GM18909 (cell line): ENCODE measurements around the gene TTC33.
A peak's percentile ranks its signal among the peaks of the same experiment; 100 is the strongest.

Source experiments
- ATAC-seq: cut with Tn5 transposase; IDR thresholded peaks from one replicate; pipeline ENCODE4 v1.9.1; 2021; ENCODE audit warnings: mild to moderate bottlenecking; ENCODE audit not compliant: unreplicated experiment, poor library complexity

Gene TTC33

GRCh38 chr5:40622463-40623252 lies 133.1 kb downstream of the TTC33 start:
- no peak for ATAC-seq

GRCh38 chr5:40619421-40619820 lies 136.3 kb downstream of the TTC33 start:
- ATAC-seq = no peak

- ATAC-seq = no peak
These were observed 136.8 kb downstream of the TTC33 start for GRCh38 chr5:40618926-40619325.

GRCh38 chr5:40616781-40617180 lies 139.0 kb downstream of the TTC33 start:
- ATAC-seq = no peak

- ATAC-seq = no peak
These were observed 140.1 kb downstream of the TTC33 start for GRCh38 chr5:40615586-40616170.

GRCh38 chr5:40614923-40615585 lies 140.7 kb downstream of the TTC33 start:
- no peak for ATAC-seq

GRCh38 chr5:40614466-40614865 lies 141.3 kb downstream of the TTC33 start:
- ATAC-seq = no peak

GRCh38 chr5:40607202-40607601 lies 148.6 kb downstream of the TTC33 start:
- ATAC-seq = no peak

GRCh38 chr5:40606077-40606765 lies 149.5 kb downstream of the TTC33 start:
- ATAC-seq = no peak

- ATAC-seq = no peak
These were observed 150.3 kb downstream of the TTC33 start for GRCh38 chr5:40605295-40605958.

- no peak for ATAC-seq
These were observed 152.4 kb downstream of the TTC33 start for GRCh38 chr5:40603378-40603777.

GRCh38 chr5:40601198-40601868 lies 154.4 kb downstream of the TTC33 start:
- ATAC-seq = no peak

- ATAC-seq = no peak
These were observed 155.4 kb downstream of the TTC33 start for GRCh38 chr5:40600383-40600782.

- ATAC-seq = no peak
These were observed 156.1 kb downstream of the TTC33 start for GRCh38 chr5:40599676-40600075.

- ATAC-seq = no peak
These were observed 160.9 kb downstream of the TTC33 start for GRCh38 chr5:40594811-40595210.

GRCh38 chr5:40591727-40592396 lies 163.9 kb downstream of the TTC33 start:
- ATAC-seq = peak; percentile 98

- ATAC-seq = no peak
These were observed 168.4 kb downstream of the TTC33 start for GRCh38 chr5:40587376-40587775.

GRCh38 chr5:40585537-40586267 lies 170.1 kb downstream of the TTC33 start:
- no peak for ATAC-seq

- no peak for ATAC-seq
These were observed 171.7 kb downstream of the TTC33 start for GRCh38 chr5:40584054-40584453.
